ENCODE results near the gene MAST4. TPM values are rescaled to one million over a fixed set of nuclear protein-coding genes. Genes with fewer than 3 reads are reported as not detected.

Gene MAST4
- total RNA-seq, 1 donor, result 23.2 TPM

- TF ChIP-seq CTCF (IDR thresholded peaks at IDR 0.05; ENCODE audit: insufficient read depth, low read length), result no peak
- peak; percentile 81 for DNase-seq (ENCODE audit: low read depth)
- H3K4me3 ChIP-seq (ENCODE audit: low read depth, low read length), result no peak overlapping the region
Measured at GRCh38 chr5:67160985-67161384, 564.8 kb downstream of the MAST4 start.

GRCh38 chr5:67161767-67162166 is 565.6 kb downstream of the MAST4 start:
- no peak overlapping the region for H3K4me3 ChIP-seq (ENCODE audit: low read depth, low read length)
- no peak for DNase-seq (ENCODE audit: low read depth)
- no peak for TF ChIP-seq CTCF (IDR thresholded peaks at IDR 0.05; ENCODE audit: insufficient read depth, low read length)

DNA sequence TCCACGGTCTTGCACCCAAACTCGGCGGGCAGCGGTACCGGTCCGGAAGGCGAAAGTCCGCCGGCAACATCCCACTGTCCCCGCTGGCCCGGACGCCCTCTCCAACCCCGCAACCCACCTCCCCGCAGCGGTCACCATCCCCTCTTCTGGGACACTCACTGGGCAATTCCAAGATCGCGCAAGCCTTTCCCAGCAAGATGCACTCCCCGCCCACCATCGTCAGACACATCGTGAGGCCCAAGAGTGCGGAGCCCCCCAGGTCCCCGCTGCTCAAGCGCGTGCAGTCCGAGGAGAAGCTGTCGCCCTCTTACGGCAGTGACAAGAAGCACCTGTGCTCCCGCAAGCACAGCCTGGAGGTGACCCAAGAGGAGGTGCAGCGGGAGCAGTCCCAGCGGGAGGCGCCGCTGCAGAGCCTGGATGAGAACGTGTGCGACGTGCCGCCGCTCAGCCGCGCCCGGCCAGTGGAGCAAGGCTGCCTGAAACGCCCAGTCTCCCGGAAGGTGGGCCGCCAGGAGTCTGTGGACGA is 567.1 kb downstream of the MAST4 start:
- no peak for DNase-seq (ENCODE audit: low read depth)
- TF ChIP-seq CTCF (IDR thresholded peaks at IDR 0.05; ENCODE audit: insufficient read depth, low read length), result no peak
- no peak overlapping the region for H3K4me3 ChIP-seq (ENCODE audit: low read depth, low read length)

- H3K4me3 ChIP-seq (ENCODE audit: low read depth, low read length), result no peak overlapping the region
- no peak for DNase-seq (ENCODE audit: low read depth)
- no peak for TF ChIP-seq CTCF (IDR thresholded peaks at IDR 0.05; ENCODE audit: insufficient read depth, low read length)
Measured at GRCh38 chr5:67163863-67164595, 567.8 kb downstream of the MAST4 start.

DNA sequence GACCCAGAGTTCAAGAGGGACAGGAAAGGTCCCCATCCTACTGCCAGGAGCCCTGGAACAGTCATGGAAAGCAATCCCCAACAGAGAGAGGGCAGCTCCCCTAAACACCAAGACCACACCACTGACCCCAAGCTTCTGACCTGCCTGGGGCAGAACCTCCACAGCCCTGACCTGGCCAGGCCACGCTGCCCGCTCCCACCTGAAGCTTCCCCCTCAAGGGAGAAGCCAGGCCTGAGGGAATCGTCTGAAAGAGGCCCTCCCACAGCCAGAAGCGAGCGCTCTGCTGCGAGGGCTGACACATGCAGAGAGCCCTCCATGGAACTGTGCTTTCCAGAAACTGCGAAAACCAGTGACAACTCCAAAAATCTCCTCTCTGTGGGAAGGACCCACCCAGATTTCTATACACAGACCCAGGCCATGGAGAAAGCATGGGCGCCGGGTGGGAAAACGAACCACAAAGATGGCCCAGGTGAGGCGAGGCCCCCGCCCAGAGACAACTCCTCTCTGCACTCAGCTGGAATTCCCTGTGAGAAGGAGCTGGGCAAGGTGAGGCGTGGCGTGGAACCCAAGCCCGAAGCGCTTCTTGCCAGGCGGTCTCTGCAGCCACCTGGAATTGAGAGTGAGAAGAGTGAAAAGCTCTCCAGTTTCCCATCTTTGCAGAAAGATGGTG is 568.8 kb downstream of the MAST4 start:
- H3K4me3 ChIP-seq (ENCODE audit: low read depth, low read length), result no peak overlapping the region
- DNase-seq (ENCODE audit: low read depth), result no peak
- no peak for TF ChIP-seq CTCF (IDR thresholded peaks at IDR 0.05; ENCODE audit: insufficient read depth, low read length)

DNA sequence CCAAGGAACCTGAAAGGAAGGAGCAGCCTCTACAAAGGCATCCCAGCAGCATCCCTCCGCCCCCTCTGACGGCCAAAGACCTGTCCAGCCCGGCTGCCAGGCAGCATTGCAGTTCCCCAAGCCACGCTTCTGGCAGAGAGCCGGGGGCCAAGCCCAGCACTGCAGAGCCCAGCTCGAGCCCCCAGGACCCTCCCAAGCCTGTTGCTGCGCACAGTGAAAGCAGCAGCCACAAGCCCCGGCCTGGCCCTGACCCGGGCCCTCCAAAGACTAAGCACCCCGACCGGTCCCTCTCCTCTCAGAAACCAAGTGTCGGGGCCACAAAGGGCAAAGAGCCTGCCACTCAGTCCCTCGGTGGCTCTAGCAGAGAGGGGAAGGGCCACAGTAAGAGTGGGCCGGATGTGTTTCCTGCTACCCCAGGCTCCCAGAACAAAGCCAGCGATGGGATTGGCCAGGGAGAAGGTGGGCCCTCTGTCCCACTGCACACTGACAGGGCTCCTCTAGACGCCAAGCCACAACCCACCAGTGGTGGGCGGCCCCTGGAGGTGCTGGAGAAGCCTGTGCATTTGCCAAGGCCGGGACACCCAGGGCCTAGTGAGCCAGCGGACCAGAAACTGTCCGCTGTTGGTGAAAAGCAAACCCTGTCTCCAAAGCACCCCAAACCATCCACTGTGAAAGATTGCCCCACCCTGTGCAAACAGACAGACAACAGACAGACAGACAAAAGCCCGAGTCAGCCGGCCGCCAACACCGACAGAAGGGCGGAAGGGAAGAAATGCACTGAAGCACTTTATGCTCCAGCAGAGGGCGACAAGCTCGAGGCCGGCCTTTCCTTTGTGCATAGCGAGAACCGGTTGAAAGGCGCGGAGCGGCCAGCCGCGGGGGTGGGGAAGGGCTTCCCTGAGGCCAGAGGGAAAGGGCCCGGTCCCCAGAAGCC is 569.6 kb downstream of the MAST4 start:
- H3K4me3 ChIP-seq (ENCODE audit: low read depth, low read length), result no peak overlapping the region
- DNase-seq (ENCODE audit: low read depth), result peak; percentile 86

More for the DNA sequence above, 569.6 kb downstream of the MAST4 start:
- peak; percentile 91 for TF ChIP-seq CTCF (IDR thresholded peaks at IDR 0.05; ENCODE audit: insufficient read depth, low read length)

Data from fibroblast of the aortic adventitia (primary cell).